VCaP (cell line): Measurements from ENCODE around the gene NAP1L5.

Experiments used
- H3K27ac ChIP-seq: fragments of 450-650 bp; 2 replicates; pipeline ENCODE4 v1.5.1; 2017
- TF ChIP-seq, protein P1 (sequence below): fragments of 450-650 bp; conservative IDR thresholded peaks from 2 replicates; pipeline ENCODE4 v1.5.1; 2017; ENCODE audit warnings: mild to moderate bottlenecking, moderate library complexity

NAP1L5 gene

GRCh38 chr4:88661739-88662138, 35.9 kb downstream of the NAP1L5 start:
- no peak overlapping the region for H3K27ac ChIP-seq
- TF ChIP-seq, protein P1, sequence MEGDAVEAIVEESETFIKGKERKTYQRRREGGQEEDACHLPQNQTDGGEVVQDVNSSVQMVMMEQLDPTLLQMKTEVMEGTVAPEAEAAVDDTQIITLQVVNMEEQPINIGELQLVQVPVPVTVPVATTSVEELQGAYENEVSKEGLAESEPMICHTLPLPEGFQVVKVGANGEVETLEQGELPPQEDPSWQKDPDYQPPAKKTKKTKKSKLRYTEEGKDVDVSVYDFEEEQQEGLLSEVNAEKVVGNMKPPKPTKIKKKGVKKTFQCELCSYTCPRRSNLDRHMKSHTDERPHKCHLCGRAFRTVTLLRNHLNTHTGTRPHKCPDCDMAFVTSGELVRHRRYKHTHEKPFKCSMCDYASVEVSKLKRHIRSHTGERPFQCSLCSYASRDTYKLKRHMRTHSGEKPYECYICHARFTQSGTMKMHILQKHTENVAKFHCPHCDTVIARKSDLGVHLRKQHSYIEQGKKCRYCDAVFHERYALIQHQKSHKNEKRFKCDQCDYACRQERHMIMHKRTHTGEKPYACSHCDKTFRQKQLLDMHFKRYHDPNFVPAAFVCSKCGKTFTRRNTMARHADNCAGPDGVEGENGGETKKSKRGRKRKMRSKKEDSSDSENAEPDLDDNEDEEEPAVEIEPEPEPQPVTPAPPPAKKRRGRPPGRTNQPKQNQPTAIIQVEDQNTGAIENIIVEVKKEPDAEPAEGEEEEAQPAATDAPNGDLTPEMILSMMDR = no peak

GRCh38 chr4:88660446-88661294, 37.0 kb downstream of the NAP1L5 start:
- TF ChIP-seq, protein P1 = no peak
- H3K27ac ChIP-seq = peak overlapping the region; percentile 81

- H3K27ac ChIP-seq = peak overlapping the region; percentile 81
These were observed 37.8 kb downstream of the NAP1L5 start for GRCh38 chr4:88659890-88660208.

DNA sequence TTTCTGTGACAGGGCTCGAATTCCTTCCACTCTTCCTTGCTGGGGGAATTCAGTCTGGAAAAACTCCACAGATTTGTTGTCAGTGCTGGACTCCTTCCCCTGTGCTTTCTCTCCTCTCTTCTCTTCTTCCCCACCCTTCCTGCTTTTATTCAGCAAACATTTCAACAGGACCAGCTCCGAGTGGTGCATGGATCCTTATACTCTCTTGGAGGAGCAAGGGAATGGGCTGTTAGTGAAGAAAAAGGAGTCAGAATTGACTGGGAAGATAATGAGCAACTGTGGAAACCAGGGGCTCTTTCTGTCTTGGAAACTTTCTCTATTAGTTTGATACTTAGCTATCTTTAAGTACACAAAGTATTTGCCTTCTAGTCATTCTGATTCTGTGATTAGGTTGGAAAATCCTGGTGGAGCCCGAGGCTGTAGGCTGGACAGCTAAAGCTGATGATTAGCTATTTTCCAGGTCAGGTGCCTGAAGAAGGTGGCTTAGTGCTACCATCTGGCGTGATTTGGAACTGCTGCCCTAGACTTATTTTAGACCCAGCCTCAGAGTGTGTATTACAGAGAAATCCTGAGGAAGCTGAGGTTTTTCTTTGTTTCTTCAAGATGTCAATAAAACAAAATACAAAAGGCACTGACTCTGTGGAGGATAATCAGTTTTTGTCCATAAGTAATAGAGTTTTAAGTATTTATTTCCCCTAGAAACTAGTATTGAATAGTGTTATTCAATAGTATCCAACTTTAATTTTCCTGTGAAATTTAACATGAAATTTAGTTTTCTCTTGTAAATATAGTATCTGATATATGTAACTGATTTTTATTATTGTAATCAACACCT, 38.4 kb downstream of the NAP1L5 start:
- H3K27ac ChIP-seq = peak overlapping the region; percentile 81
- TF ChIP-seq, protein P1 = peak; percentile 98

More at GRCh38 chr4:88659890-88660208, 37.8 kb downstream of the NAP1L5 start:
- TF ChIP-seq, protein P1 = no peak

- H3K27ac ChIP-seq = no peak overlapping the region
- TF ChIP-seq, protein P1 = no peak
These were observed 42.4 kb downstream of the NAP1L5 start for GRCh38 chr4:88655226-88655625.

- TF ChIP-seq, protein P1 = no peak
These were observed 44.2 kb downstream of the NAP1L5 start for GRCh38 chr4:88653371-88653946.

DNA sequence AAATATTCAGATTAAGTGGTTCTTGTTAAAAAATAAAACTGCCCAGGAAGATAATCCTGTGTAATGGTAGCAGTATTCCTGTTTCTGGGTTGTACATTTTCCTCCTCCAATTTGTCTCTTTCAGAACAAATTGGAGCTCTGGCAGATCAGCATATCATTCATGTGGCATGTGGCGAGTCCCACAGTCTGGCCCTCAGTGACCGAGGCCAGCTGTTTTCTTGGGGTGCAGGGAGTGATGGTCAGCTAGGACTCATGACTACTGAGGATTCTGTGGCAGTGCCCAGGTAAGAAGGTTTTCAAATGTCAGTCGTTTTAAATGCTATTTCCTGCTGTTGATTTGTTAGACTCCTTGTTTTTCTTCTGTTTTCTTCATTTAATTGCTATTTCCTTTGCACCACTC, 47.9 kb downstream of the NAP1L5 start:
- TF ChIP-seq, protein P1 = no peak
- no peak overlapping the region for H3K27ac ChIP-seq

More at GRCh38 chr4:88653371-88653946, 44.2 kb downstream of the NAP1L5 start:
- H3K27ac ChIP-seq = no peak overlapping the region
